VCaP (cell line): ENCODE results near the gene RUNX1.

Experiments
- H3K27ac ChIP-seq: fragments of 450-650 bp; 2 replicates; pipeline ENCODE4 v1.5.1; 2017
- CTCF ChIP-seq: fragments of 450-650 bp; conservative IDR thresholded peaks from 2 replicates; pipeline ENCODE4 v1.5.1; 2017; ENCODE audit warnings: mild to moderate bottlenecking, moderate library complexity

RUNX1 gene

DNA sequence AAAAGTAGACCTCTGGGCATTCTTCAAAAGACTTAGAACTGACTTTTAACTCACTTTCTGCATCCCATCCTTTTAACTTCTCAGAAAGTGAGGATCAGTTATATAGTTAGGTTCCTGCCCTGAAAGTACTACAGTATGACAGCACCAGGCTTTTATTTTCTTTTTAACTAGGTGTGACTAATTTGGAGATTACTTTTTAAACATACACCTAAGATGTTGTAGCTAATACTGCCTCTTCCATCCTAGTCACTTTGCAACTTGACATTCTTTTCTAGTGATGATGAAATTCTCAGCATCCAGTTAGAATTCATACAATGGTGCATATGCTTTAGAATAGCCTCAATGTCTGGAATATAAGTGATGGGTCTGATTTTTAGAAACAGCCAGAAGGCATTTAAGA is 24.6 kb downstream of the RUNX1 start:
- TF ChIP-seq CTCF, result no peak
- H3K27ac ChIP-seq, result no peak overlapping the region

DNA sequence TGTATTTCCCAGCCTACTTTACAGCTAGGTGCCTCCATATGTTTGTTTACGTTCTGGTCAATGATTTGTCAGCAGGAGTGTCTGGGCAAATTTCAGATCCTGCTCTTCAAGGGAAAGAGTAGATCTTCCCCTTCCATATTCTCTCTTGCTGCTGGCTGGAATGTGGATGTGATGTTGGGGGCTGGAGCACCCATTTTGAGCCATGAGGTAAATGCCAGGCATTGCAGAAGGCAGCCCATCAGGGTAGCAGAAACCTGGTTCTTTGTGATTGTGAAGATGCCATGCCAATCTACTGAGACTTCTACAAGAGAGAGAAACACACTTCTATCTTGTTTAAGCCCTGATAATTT is 25.1 kb downstream of the RUNX1 start:
- TF ChIP-seq CTCF, result no peak
- H3K27ac ChIP-seq, result no peak overlapping the region

- no peak overlapping the region for H3K27ac ChIP-seq
- TF ChIP-seq CTCF, result no peak
Measured at GRCh38 chr21:35023396-35024070, 25.6 kb downstream of the RUNX1 start.

- no peak overlapping the region for H3K27ac ChIP-seq
- TF ChIP-seq CTCF, result no peak
Measured at GRCh38 chr21:35021546-35021945, 27.6 kb downstream of the RUNX1 start.

DNA sequence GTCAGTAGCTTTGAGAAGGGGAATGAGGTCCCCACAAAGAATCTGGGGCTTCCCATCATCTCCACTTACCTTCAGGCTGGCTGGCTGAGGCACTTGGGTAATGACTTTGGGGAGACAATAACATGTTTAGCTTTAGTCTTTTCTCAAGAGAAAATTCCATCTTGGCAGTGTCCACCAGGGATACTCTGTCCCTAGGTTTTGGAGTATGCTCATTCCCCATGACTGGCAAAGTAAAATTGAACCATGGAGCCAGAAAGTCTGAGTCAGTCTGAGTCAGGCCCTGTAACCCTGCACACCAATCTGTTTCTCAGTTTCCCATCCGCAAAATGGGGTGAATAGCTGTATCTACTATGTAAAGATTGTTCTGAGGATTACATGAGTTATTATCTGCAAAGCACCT is 28.2 kb downstream of the RUNX1 start:
- H3K27ac ChIP-seq, result no peak overlapping the region
- no peak for TF ChIP-seq CTCF

- peak overlapping the region; percentile 54; the same call in 1 of the 2 replicates for H3K27ac ChIP-seq
- TF ChIP-seq CTCF, result no peak
Measured at GRCh38 chr21:35020436-35020835, 28.7 kb downstream of the RUNX1 start.

DNA sequence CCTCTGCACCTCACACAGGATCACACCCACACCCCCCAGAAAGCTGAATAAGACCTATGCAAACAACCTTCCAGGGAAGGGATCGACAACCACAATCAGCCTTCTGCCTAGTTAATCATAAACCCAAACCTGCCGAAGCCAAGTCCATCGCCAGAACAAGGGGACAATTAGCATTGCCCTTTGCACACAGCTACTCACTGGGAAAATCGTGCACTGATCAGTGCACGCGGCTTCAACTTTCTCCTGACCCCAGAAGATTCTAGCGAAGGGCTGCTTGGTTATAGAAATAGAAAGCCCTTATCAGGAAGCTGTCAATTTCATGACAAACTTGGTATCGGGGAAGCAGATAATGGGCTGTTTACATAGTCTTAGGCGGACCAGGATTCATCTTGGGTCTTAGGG is 29.5 kb downstream of the RUNX1 start:
- no peak for TF ChIP-seq CTCF
- H3K27ac ChIP-seq, result peak overlapping the region; percentile 54
